Cardiac fibroblast (primary cell): ENCODE data around the gene GM2A.
A peak's percentile ranks its signal among the peaks of the same experiment; 100 is the strongest.
"Not testable (repeated sequence)": the region's sequence is repeated elsewhere in the genome, so short reads cannot be mapped to it uniquely, and the experiment has no call there.

ENCODE experiments used
- DNase-seq, 2 donors: peaks; one replicate each; pipeline versions ENCODE4 v3.0.0 to v3.0.0-alpha.2; 2010; ENCODE audit warnings: low read depth in 2 of 2
- H3K4me3 ChIP-seq, 2 donors: replicated peaks in 1 of 2; 1 replicate in 1 of 2; 2 replicates in 1 of 2; pipeline ENCODE4 v1.5.1; 2011; ENCODE audit warnings: low read depth in 2 of 2, low read length in 2 of 2, mild to moderate bottlenecking in 2 of 2, moderate library complexity in 1 of 2
- TF ChIP-seq, protein P1 (sequence below): IDR thresholded peaks from one replicate; pipeline ENCODE4 v1.5.1; 2011; ENCODE audit warnings: low read depth, mild to moderate bottlenecking, low read length, inconsistent platforms

The GM2A gene

DNA sequence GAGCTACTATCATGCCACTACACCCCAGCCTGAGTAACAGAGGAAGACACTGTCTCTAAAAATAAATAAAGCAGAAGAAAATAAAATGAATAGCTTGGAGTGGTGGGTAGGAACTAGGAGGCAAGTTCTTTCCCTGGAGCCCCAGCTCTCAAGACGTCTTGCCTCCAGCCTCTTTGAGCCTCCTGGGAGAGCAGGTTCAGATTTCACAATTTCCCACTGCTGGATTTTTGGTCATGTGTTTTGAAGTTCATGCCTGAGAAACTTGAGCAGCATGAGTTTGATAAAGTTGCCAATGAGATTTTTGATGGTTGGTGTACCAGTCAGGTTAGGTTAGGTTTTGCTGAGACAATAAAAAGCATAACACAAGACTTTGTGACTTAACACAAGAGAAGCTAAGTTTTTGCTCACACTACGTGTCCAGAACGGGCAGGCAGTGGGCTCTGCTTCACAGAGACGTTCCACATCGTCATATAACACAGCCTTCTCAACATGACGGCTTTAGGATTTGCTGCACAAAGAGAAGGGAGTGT lies 25.0 kb upstream of the GM2A start:
- H3K4me3 ChIP-seq: no peak overlapping the region
- DNase-seq: peak in 1 of 2 donors; percentile 56
- TF ChIP-seq, protein P1, sequence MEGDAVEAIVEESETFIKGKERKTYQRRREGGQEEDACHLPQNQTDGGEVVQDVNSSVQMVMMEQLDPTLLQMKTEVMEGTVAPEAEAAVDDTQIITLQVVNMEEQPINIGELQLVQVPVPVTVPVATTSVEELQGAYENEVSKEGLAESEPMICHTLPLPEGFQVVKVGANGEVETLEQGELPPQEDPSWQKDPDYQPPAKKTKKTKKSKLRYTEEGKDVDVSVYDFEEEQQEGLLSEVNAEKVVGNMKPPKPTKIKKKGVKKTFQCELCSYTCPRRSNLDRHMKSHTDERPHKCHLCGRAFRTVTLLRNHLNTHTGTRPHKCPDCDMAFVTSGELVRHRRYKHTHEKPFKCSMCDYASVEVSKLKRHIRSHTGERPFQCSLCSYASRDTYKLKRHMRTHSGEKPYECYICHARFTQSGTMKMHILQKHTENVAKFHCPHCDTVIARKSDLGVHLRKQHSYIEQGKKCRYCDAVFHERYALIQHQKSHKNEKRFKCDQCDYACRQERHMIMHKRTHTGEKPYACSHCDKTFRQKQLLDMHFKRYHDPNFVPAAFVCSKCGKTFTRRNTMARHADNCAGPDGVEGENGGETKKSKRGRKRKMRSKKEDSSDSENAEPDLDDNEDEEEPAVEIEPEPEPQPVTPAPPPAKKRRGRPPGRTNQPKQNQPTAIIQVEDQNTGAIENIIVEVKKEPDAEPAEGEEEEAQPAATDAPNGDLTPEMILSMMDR: no peak

DNA sequence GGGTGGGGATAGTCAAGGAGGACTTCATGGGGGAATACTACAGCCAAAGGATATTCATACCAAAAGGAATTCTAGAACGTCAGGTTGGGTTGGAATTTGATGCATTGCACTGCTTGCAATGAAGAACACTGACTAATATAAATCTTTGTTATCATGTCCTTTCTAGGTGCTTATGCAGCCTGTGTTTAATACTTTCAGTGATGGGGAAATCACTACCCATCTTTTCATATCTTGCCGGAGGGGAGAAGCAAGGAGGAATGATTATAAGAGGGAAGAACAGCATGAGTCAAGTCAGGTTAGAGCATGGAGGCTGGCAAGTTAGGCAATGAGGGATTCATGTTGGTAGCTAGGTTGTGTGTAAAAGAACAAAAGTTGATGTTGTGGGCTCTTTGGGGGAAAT lies 24.0 kb upstream of the GM2A start:
- TF ChIP-seq, protein P1: no peak
- no peak overlapping the region for H3K4me3 ChIP-seq
- DNase-seq: no peak

DNA sequence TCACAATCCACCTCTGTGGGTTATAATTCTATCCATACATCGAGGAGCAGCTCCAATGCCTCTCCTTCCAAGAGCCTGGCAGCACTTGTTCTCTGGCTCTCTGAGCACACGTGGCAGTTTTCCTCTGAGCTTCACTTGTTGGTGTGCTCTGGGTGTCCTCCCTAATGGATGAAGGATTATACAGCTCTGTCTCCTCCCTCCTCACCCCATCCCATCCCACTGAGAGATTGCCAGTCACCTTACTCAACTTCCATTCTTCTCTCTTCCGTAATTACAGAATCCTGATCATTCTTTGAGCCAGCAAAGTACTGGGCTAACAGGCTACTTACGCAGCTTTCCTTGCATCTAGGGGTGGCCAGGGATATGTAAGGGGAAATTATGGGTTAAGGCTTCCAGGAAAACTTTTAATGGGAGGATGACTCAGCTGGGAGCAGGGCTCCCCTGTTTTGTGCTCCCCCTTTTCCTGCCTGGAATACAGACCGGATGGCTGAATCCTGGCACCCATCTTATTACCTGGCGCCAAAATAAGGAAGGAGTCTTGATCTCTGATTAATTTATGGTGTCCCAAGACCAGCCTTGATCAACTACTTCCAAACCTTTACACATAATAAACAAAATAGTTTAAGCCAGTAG lies 22.8 kb upstream of the GM2A start:
- DNase-seq: no peak
- TF ChIP-seq, protein P1: no peak
- no peak overlapping the region for H3K4me3 ChIP-seq

DNA sequence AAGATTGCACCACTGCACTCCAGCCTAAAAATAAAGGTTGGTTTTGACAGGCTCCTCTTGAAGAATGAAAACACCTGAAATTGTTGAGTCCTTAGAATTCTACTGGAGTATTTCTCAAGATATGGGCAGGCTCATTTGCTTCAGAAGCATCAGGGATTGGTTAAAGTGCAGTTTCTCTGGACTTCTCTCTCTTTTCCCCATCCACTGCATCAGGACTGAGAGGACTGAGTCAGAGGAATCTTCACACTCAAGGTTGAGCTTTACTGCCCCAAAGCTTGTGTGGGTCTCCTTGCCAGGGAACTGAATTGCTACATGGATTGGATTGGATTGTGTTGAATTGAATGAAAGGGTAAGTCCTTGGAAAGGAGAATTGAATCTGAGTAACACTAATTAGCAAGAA lies 21.6 kb upstream of the GM2A start:
- H3K4me3 ChIP-seq: no peak overlapping the region
- DNase-seq: no peak
- TF ChIP-seq, protein P1: no peak

DNA sequence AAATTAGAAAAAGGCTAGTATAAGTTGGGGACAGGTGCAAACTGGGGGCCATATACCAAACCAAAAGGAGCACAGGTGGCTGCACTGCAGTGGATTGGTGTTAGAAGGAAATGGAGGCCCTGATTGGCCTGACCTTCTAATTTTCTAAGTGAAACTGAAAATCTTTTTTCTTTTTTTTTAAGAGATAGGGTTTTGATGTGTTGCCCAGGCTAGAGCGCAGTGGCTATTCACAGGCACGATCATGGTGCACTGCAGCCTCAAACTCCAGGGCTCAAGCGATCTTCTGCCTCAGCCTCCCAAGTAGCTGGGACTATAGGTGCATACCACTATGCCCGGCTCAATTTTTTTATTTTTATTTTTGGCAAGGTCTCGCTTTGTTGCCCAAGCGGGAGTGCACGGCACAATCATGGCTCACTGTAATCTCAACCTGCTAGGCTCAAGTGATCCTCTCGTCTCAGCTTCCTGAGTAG lies 19.3 kb upstream of the GM2A start:
- DNase-seq: no peak
- no peak overlapping the region for H3K4me3 ChIP-seq
- TF ChIP-seq, protein P1: no peak

DNA sequence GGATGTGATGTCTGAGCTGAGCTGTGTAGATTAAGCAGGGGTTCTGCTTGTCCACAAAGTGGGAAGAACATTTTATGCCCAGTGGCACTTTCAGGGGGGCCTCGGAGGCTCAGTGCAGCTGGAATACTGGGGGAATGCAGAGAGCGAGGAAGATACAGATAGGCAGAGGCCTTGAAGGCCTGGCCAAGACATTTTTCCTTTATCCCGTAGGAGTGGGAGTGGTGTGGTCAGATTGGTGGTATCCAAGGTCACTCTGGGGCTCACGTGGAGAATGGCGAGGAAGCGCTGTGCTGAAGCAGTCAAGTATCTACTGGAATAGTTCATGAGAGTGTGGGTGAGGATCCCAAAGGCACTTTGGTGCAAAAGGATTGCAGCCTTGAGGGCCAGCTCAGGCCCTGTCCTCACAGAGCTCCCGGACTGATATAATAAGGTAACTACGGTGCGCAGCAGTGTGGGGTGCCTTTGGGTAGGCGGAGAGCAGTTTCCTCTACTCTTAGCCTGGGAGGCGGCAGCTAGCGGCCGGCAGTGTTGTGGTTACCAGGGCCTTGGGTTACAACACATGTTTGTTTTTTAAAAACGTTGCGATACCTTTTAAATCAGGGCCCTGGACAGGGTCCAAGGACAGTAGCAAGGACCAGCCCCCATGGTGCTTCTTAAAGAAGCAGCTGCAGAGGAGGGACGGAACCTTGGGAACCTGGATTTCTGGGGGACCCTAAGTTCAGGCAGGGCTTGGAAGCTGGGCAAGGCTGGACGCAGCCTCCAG lies 18.3 kb upstream of the GM2A start:
- TF ChIP-seq, protein P1: no peak
- DNase-seq: peak; percentile 84 to 93
- H3K4me3 ChIP-seq: no peak overlapping the region

DNA sequence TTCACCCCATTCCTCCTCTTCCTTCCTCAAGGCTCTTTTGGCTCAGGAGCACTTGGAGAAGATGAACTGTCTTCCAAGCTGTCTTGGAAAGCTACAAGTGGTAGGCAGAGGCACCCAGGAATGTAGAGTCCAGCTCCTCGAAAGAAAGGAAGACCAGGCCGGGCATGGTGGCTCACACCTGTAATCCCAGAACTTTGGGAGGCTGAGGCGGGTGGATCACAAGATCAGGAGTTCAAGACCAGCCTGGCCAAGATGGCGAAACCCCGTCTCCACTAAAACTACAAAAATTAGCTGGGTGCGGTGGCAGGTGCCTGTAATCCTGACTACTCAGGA lies 17.8 kb upstream of the GM2A start:
- H3K4me3 ChIP-seq, DNase-seq: not testable (repeated sequence)
